ENCODE measurements around the gene LTBP1. TPM values are rescaled to one million over a fixed set of nuclear protein-coding genes. Genes with fewer than 3 reads are reported as not detected.

The LTBP1 gene
- total and polyA plus RNA-seq, 12 donors, result 6.2 to 47.2 (median 15.5) TPM

DNA sequence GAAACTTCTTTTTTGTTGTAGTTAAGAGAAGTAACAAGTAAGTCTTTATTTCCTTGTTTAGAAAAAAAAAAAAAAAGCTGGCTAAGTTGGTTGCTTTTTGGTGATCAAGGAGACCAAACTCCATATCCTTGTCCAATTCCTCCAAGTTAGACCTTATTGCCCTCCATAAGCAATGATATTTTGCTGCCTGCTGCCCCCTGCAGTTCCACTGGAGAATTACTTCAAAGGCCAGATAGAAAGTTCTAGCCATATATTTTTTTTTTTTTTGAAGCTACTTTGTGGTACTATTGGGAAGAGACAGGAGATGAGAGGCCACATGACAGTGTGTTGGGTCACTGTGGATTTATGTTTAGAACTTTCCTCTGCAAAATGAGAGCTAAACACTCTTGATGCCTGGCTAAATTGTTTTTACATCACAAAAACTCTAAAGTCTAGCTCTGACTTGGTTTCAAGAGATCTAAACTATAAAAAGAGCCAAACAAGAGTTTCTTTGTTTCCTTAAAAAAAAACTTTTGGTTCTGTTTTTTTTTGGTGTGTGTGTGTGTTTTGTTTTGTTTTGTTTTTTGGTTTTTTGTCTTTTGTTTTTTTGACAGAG, 449.0 kb downstream of the LTBP1 start:
- Histone ChIP-seq H3K36me3 (replicated peaks in 1 of 2) (no peaks in the 10 kb centered on the region), H3K4me1 (replicated peaks in 1 of 2) (no peaks in the 10 kb centered on the region), H3K9me3 (replicated peaks in 1 of 3) (no peaks in the 10 kb centered on the region), H3K4me3 (no peak overlapping the region), H3K27me3 (no peaks in the 10 kb centered on the region), H3K27ac (no peak overlapping the region)
- intact Hi-C loops (cut with DNase I), result no loop called here
- peak; percentile 21 to 66 (median 32) for DNase-seq
- TF ChIP-seq CTCF (IDR thresholded peaks at IDR 0.05), result peak; percentile 37 to 51 (median 48)
- TF ChIP-seq POLR2A (IDR thresholded peaks at IDR 0.05), result no peak

DNA sequence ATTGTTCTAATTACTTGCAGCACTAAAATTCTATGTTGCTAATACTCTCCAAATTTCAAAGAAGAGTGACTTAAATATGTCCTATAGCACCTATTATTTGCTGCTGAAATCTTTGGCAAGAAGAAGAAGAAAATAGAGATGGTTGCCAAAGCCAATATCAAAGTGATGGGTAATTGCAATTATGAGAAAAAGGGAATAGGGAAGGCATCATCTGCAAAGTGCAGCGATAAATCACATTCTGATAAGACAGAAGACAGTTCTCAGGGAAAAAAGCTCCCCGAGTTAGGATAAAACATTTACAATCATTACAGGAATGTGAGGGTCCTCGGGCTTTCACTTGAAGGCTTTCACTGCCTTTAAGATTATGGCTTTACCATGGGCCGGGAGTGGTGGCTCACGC, 457.6 kb downstream of the LTBP1 start:
- TF ChIP-seq CTCF (IDR thresholded peaks at IDR 0.05) (no peak), POLR2A (IDR thresholded peaks at IDR 0.05) (no peak)
- no peaks in the 10 kb centered on the region for H3K27me3 ChIP-seq
- H3K36me3 ChIP-seq (replicated peaks in 1 of 2), result no peaks in the 10 kb centered on the region
- H3K4me3 ChIP-seq, result no peak overlapping the region
- intact Hi-C loops (cut with DNase I), result no loop called here
- H3K4me1 ChIP-seq (replicated peaks in 1 of 2), result no peaks in the 10 kb centered on the region
- 74 to 86% (median 78%) methylated on average over 5 of the region's 5 CpGs for WGBS, 4 donors
- no peaks in the 10 kb centered on the region for H3K9me3 ChIP-seq (replicated peaks in 1 of 3)
- H3K27ac ChIP-seq, result no peak overlapping the region
- DNase-seq, result no peak

DNA sequence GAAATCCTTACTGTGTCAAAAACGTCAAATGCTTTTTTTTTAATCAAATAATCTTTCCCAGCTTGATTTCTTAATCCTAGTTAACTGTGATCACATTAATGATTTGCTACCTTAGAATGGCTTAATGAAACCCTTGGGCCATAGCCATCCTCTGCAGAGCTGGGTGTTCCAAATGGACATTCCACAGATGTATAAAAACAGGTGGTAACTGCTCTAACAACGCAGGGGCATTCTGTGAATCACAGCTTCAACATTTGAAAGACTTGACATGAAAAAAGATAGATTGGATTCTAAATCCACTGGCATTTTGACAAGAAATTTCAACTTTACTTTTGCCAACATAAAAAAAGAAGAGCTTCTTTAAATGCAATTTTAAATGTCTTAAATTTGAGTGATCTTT, 459.9 kb downstream of the LTBP1 start:
- no peak for TF ChIP-seq POLR2A (IDR thresholded peaks at IDR 0.05)
- TF ChIP-seq CTCF (IDR thresholded peaks at IDR 0.05), result no peak
- no peaks in the 10 kb centered on the region for H3K9me3 ChIP-seq (replicated peaks in 1 of 3)
- no peaks in the 10 kb centered on the region for H3K4me1 ChIP-seq (replicated peaks in 1 of 2)
- H3K4me3 ChIP-seq, result no peak overlapping the region
- 57 to 75% (median 64%) methylated on average over 2 of the region's 2 CpGs for WGBS, 4 donors
- no peaks in the 10 kb centered on the region for H3K27me3 ChIP-seq
- intact Hi-C loops (cut with DNase I), result no loop called here
- no peaks in the 10 kb centered on the region for H3K36me3 ChIP-seq (replicated peaks in 1 of 2)
- no peak for DNase-seq
- no peak overlapping the region for H3K27ac ChIP-seq

DNA sequence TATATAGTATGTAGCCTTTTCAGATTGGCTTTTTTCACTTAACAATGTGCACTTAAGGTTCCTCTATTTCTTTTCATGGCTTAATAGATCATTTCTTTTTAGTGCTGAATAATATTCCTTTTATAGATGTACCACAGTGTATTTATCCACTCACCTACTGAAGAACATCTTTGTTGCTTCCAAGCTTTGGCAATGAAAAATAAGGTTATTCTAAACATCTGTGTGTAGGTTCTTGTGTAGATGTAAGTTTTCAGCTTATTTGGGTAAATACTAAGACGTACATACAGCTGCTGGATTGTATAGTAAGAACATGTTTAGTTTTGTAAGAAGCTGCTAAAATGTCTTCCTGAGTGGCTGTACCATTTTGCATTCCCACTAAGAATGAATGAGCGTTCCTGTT, 461.4 kb downstream of the LTBP1 start:
- no peak overlapping the region for H3K27ac ChIP-seq
- WGBS, 4 donors, result 81 to 91% (median 86%) methylated on average over 2 of the region's 2 CpGs
- H3K27me3 ChIP-seq, result no peaks in the 10 kb centered on the region
- H3K4me3 ChIP-seq, result no peak overlapping the region
- no peaks in the 10 kb centered on the region for H3K9me3 ChIP-seq (replicated peaks in 1 of 3)
- H3K36me3 ChIP-seq (replicated peaks in 1 of 2), result no peaks in the 10 kb centered on the region
- intact Hi-C loops (cut with DNase I), result no loop called here
- no peak for TF ChIP-seq CTCF (IDR thresholded peaks at IDR 0.05)
- no peak for TF ChIP-seq POLR2A (IDR thresholded peaks at IDR 0.05)
- DNase-seq, result no peak
- H3K4me1 ChIP-seq (replicated peaks in 1 of 2), result no peaks in the 10 kb centered on the region

Data from adrenal gland (tissue), 12 donors.